Measurements from ENCODE around the gene ATXN1L. TPM values are rescaled to one million over a fixed set of nuclear protein-coding genes. Genes with fewer than 3 reads are reported as not detected.
A peak's percentile ranks its signal among the peaks of the same experiment; 100 is the strongest.
"Not testable (repeated sequence)": the region's sequence is repeated elsewhere in the genome, so short reads cannot be mapped to it uniquely, and the experiment has no call there.

ATXN1L gene
- total and polyA plus RNA-seq, 9 donors = 11.3 to 23.0 (median 18.2) TPM

DNA sequence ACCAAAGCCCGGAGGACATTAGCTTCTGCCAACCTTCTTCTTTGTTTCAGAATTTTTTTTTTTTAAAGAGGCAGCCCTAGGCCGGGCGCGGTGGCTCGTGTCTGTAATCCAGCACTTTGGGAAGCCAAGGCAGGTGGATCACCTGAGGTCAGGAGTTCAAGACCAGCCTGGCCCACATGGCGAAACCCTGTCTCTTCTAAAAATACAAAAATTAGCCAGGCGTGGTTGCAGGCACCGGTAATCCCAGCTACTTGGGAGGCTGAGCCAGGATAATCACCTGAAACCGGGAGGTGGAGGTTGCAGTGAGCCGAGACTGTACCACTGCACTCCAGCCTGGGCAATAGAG, 28.6 kb upstream of the ATXN1L start:
- DNase-seq; H3K4me1 ChIP-seq (ENCODE audit: control insufficient read depth, insufficient read depth, low read length); H3K9me3 ChIP-seq (replicated peaks; ENCODE audit: control insufficient read depth, low read depth, low read length); H3K27ac ChIP-seq (ENCODE audit: low read length); H3K27me3 ChIP-seq (ENCODE audit: control insufficient read depth, insufficient read depth, low read length); H3K4me3 ChIP-seq (ENCODE audit: low read length); H3K36me3 ChIP-seq (ENCODE audit: control insufficient read depth, insufficient read depth, low read length): not testable (repeated sequence)
- 78% methylated on average over 4 of the region's 10 CpGs for WGBS (ENCODE audit: insufficient coverage)

DNA sequence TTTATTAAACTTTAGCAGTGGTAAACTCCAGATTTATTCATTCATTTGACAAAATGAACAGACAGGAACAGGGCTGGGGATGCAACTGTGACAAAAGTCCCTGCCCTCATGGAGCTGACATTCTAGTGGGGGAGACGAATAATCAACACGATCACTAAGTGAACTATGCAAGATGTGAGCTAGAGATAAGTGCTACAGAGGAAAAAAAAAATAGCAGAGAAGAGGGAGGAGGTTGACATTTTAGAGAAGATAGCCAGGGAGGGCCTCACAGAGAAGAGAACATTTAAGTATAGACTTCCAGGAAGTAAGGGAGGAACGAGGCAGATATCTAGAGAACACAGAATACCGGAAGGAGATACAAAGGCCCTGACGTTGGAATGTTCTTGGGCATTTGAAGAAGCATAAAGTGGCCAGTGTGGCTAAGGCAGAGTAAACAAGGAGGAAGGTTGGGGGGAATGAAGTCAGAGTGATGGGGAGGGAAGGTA, 19.2 kb upstream of the ATXN1L start:
- H3K27me3 ChIP-seq (ENCODE audit: control insufficient read depth, insufficient read depth, low read length) = no peaks in the 10 kb centered on the region
- no peaks in the 10 kb centered on the region for H3K9me3 ChIP-seq (replicated peaks; ENCODE audit: control insufficient read depth, low read depth, low read length)
- 83% methylated on average over 5 of the region's 5 CpGs for WGBS (ENCODE audit: insufficient coverage)
- no peak overlapping the region for H3K27ac ChIP-seq (ENCODE audit: low read length)
- H3K36me3 ChIP-seq (ENCODE audit: control insufficient read depth, insufficient read depth, low read length) = no peaks in the 10 kb centered on the region
- no peak overlapping the region for H3K4me3 ChIP-seq (ENCODE audit: low read length)
- no peak for DNase-seq
- H3K4me1 ChIP-seq (ENCODE audit: control insufficient read depth, insufficient read depth, low read length) = no peaks in the 10 kb centered on the region

DNA sequence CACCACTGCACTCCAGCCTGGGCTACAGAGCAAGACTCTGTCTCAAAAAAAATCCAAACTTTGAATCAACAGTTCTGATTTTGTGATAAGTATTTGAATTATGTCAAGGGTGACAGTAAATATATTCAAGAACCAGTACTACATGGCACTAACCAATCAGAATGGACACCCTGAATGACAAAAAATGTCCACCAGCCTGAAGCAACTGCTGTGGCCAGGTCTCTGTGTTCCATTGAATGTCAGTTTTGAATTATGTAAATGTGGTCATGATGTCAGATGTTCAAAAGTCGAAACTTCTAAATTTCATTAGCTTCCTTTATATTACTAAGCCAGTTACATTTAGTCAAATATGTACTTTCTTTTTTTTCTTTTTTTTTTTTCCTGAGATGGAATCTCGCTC, 15.4 kb upstream of the ATXN1L start:
- no peak overlapping the region for H3K27ac ChIP-seq (ENCODE audit: low read length)
- DNase-seq = no peak
- no CpG with 5 or more reads among the region's 2 CpGs for WGBS (ENCODE audit: insufficient coverage)
- H3K4me3 ChIP-seq (ENCODE audit: low read length) = no peak overlapping the region
- no peaks in the 10 kb centered on the region for H3K9me3 ChIP-seq (replicated peaks; ENCODE audit: control insufficient read depth, low read depth, low read length)
- H3K36me3 ChIP-seq (ENCODE audit: control insufficient read depth, insufficient read depth, low read length) = no peaks in the 10 kb centered on the region
- no peaks in the 10 kb centered on the region for H3K4me1 ChIP-seq (ENCODE audit: control insufficient read depth, insufficient read depth, low read length)
- no peaks in the 10 kb centered on the region for H3K27me3 ChIP-seq (ENCODE audit: control insufficient read depth, insufficient read depth, low read length)

DNA sequence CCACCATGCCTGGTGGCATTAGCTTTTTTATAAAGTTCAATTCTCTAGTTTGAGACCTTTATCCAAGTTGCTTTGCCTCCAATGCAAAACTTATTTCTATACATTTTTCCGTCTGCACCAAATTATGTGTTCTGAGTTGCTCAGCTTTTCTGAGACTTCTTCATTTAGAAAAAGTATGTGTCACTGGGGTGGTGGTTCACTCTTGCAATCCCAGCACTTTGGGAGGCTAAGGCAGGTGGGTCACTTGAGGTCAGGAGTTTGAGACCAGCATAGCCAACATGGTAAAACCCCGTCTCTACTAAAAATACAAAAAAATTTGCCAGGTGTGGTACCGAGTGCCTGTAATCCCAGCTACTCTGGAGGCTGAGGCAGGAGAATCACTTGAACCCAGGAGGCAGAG, 14.1 kb upstream of the ATXN1L start:
- H3K27me3 ChIP-seq (ENCODE audit: control insufficient read depth, insufficient read depth, low read length); H3K4me1 ChIP-seq (ENCODE audit: control insufficient read depth, insufficient read depth, low read length); H3K36me3 ChIP-seq (ENCODE audit: control insufficient read depth, insufficient read depth, low read length); H3K27ac ChIP-seq (ENCODE audit: low read length); H3K9me3 ChIP-seq (replicated peaks; ENCODE audit: control insufficient read depth, low read depth, low read length); H3K4me3 ChIP-seq (ENCODE audit: low read length); DNase-seq: not testable (repeated sequence)
- no CpG with 5 or more reads among the region's 3 CpGs for WGBS (ENCODE audit: insufficient coverage)

DNA sequence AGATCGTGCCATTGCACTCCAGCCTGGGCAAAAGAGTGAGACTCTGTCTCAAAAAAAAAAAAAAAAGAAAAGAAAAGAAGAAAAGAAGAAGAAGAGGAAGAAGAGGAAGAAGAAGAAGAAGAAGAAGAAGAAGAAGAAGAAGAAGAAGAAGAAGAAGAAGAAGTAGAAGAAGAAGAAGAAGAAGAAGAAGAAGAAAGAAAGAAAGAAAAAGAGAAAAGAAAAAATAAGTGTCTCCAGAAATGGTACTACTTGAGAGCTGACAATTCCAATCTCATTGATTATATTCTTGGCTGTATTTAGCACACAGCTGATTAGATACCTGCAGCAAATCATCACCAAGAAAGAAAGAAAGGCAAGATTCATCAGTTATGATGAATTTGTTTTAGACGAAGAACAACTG, 13.7 kb upstream of the ATXN1L start:
- H3K36me3 ChIP-seq (ENCODE audit: control insufficient read depth, insufficient read depth, low read length); H3K9me3 ChIP-seq (replicated peaks; ENCODE audit: control insufficient read depth, low read depth, low read length); H3K4me1 ChIP-seq (ENCODE audit: control insufficient read depth, insufficient read depth, low read length); H3K27ac ChIP-seq (ENCODE audit: low read length); DNase-seq; H3K4me3 ChIP-seq (ENCODE audit: low read length); H3K27me3 ChIP-seq (ENCODE audit: control insufficient read depth, insufficient read depth, low read length): not testable (repeated sequence)
- WGBS (ENCODE audit: insufficient coverage) = no CpG with 5 or more reads among the region's 2 CpGs

DNA sequence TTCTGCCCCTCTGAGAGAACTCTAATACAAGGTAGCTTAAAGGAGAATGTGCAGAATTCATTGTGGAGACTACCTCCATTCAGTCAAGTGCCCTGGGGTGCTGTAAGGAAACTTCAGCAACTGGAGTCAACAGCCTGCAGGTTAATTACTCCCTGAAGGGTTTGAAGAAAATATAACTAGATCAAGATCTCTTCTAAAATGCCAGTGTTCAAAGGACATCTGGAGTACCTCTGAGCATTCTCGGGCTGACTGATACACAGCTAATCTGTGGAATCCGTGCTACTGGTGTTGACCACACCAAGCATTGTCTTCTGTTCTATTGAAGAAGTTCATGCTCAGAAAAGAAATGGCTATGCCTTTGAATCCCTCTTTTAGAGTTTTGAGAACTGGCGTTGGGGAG, 11.5 kb upstream of the ATXN1L start:
- H3K4me1 ChIP-seq (ENCODE audit: control insufficient read depth, insufficient read depth, low read length) = no peaks in the 10 kb centered on the region
- no peak overlapping the region for H3K27ac ChIP-seq (ENCODE audit: low read length)
- DNase-seq = no peak
- 70% methylated on average over 2 of the region's 3 CpGs for WGBS (ENCODE audit: insufficient coverage)
- no peaks in the 10 kb centered on the region for H3K27me3 ChIP-seq (ENCODE audit: control insufficient read depth, insufficient read depth, low read length)
- H3K36me3 ChIP-seq (ENCODE audit: control insufficient read depth, insufficient read depth, low read length) = no peaks in the 10 kb centered on the region
- no peaks in the 10 kb centered on the region for H3K9me3 ChIP-seq (replicated peaks; ENCODE audit: control insufficient read depth, low read depth, low read length)
- H3K4me3 ChIP-seq (ENCODE audit: low read length) = no peak overlapping the region

DNA sequence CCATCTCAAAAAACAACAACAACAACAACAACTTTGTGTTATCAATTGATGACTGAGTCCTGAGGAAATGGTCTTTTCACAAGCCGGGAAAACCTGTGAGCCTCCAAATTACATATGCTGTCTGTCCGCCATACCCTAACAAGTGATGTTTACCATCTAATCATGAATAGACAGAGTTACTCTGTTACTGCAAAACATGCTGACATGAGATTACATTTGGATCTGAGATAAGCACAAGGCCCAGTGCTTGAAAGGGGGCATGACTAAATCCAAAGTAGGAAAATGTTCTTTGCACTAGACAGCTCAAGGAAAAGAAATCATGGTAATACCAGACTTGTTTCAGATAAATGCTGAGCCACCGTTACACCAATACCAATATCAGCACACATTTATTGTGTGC, 8.6 kb upstream of the ATXN1L start:
- no peak for DNase-seq
- H3K27ac ChIP-seq (ENCODE audit: low read length) = no peak overlapping the region
- H3K4me3 ChIP-seq (ENCODE audit: low read length) = no peak overlapping the region
- H3K36me3 ChIP-seq (ENCODE audit: control insufficient read depth, insufficient read depth, low read length) = no peaks in the 10 kb centered on the region
- WGBS (ENCODE audit: insufficient coverage) = no CpG with 5 or more reads among the region's 3 CpGs
- H3K27me3 ChIP-seq (ENCODE audit: control insufficient read depth, insufficient read depth, low read length) = no peaks in the 10 kb centered on the region
- no peaks in the 10 kb centered on the region for H3K9me3 ChIP-seq (replicated peaks; ENCODE audit: control insufficient read depth, low read depth, low read length)
- no peaks in the 10 kb centered on the region for H3K4me1 ChIP-seq (ENCODE audit: control insufficient read depth, insufficient read depth, low read length)

DNA sequence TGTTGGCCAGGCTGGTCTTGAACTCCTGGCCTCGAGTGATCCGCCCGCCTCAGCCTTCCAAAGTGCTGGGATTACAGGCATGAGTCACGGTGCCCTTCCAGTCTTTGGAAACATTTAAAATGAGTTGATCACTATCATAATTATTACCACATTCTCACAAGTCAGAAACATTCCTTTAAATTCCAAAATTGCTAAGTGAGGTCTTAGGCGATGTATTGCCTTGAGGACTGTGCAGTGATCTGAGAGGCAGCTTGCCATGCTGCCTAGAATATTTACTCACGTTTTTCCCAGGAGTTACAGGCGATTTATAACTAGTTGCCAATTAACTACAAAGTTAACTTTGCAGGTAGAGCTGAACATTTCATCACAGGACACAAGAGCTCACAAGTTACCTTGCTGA, 5.7 kb upstream of the ATXN1L start:
- 91% methylated on average over 1 of the region's 7 CpGs for WGBS (ENCODE audit: insufficient coverage)
- H3K9me3 ChIP-seq (replicated peaks; ENCODE audit: control insufficient read depth, low read depth, low read length) = no peaks in the 10 kb centered on the region
- DNase-seq = no peak
- no peak overlapping the region for H3K27ac ChIP-seq (ENCODE audit: low read length)
- H3K4me1 ChIP-seq (ENCODE audit: control insufficient read depth, insufficient read depth, low read length) = peaks cover 2% of the 10 kb centered on the region
- no peak overlapping the region for H3K4me3 ChIP-seq (ENCODE audit: low read length)
- H3K27me3 ChIP-seq (ENCODE audit: control insufficient read depth, insufficient read depth, low read length) = no peaks in the 10 kb centered on the region
- H3K36me3 ChIP-seq (ENCODE audit: control insufficient read depth, insufficient read depth, low read length) = no peaks in the 10 kb centered on the region

DNA sequence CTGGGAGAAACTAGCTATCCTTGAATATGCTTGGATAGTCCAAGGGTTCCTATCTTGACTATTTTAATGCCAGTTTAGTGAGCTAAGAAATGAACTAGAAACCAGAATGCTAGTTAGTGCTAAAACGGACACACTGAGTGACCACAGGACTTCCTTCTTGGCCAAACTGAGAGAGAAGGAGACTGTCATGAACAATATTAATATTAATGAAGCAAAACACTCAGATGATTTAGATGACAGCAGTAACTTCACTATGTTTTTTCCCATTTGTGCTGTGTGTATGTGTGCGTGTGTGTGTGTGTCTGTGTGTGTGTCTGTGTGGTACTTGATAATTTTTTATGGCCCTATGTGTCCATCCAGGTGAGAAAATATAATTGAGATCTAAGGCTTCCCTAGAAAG, 2.2 kb upstream of the ATXN1L start:
- DNase-seq = no peak
- Histone ChIP-seq H3K27ac (ENCODE audit: low read length) (no peak overlapping the region), H3K4me3 (ENCODE audit: low read length) (no peak overlapping the region), H3K36me3 (ENCODE audit: control insufficient read depth, insufficient read depth, low read length) (peaks cover 9% of the 10 kb centered on the region), H3K27me3 (ENCODE audit: control insufficient read depth, insufficient read depth, low read length) (no peaks in the 10 kb centered on the region), H3K9me3 (replicated peaks; ENCODE audit: control insufficient read depth, low read depth, low read length) (no peaks in the 10 kb centered on the region), H3K4me1 (ENCODE audit: control insufficient read depth, insufficient read depth, low read length) (peaks cover 10% of the 10 kb centered on the region)
- no CpG with 5 or more reads among the region's 2 CpGs for WGBS (ENCODE audit: insufficient coverage)

DNA sequence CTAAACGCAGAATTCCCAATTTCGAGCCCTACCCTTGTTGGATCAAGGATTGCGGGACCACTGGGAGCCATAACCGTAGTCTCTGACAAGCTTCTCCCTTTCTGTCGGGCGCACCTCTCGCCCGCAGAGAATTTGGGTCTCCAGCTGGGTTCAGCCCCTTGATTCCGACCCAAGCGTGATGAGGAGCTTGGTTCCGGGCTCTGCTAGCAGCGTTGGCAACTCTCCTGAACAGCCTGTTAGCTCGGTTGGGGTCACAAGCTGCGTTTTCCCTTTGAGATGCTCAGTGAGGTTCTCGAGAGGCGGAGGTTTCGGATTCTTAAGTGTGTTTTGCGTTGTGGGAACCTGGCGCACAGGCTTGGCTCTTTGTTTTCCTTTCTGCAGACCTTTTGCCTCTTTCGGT, 655 bp downstream of the ATXN1L start:
- H3K4me3 ChIP-seq (ENCODE audit: low read length) = peak overlapping the region; percentile 91
- peaks cover 10% of the 10 kb centered on the region for H3K4me1 ChIP-seq (ENCODE audit: control insufficient read depth, insufficient read depth, low read length)
- DNase-seq = peak; percentile 27
- H3K9me3 ChIP-seq (replicated peaks; ENCODE audit: control insufficient read depth, low read depth, low read length) = no peaks in the 10 kb centered on the region
- peak overlapping the region; percentile 78 for H3K27ac ChIP-seq (ENCODE audit: low read length)
- under 1% methylated on average over 17 of the region's 20 CpGs for WGBS (ENCODE audit: insufficient coverage)
- no peaks in the 10 kb centered on the region for H3K27me3 ChIP-seq (ENCODE audit: control insufficient read depth, insufficient read depth, low read length)
- H3K36me3 ChIP-seq (ENCODE audit: control insufficient read depth, insufficient read depth, low read length) = peaks cover 35% of the 10 kb centered on the region

DNA sequence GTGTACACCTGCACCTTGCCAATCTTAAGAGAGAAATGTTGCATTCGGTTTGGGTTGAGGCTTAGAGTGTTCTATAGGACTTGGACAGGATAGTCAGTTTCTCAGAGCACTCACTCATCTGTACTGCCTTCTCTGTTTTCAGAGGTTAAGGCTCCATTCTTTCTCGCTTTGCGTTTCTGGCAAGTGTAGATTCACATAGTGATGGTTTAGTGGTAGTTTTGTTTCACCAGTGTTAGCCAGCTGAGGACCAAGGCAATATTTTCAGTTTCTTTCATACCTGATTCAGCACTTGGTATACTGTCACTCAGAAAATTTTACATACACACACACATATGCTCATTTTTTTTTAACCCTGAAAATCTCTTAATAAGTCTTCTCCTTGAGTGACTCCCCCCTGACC, 1.3 kb downstream of the ATXN1L start:
- H3K27me3 ChIP-seq (ENCODE audit: control insufficient read depth, insufficient read depth, low read length) = no peaks in the 10 kb centered on the region
- H3K36me3 ChIP-seq (ENCODE audit: control insufficient read depth, insufficient read depth, low read length) = peaks cover 42% of the 10 kb centered on the region
- H3K4me3 ChIP-seq (ENCODE audit: low read length) = peak overlapping the region; percentile 91
- DNase-seq = no peak
- no peaks in the 10 kb centered on the region for H3K9me3 ChIP-seq (replicated peaks; ENCODE audit: control insufficient read depth, low read depth, low read length)
- no CpG with 5 or more reads among the region's 3 CpGs for WGBS (ENCODE audit: insufficient coverage)
- H3K4me1 ChIP-seq (ENCODE audit: control insufficient read depth, insufficient read depth, low read length) = peaks cover 10% of the 10 kb centered on the region
- no peak overlapping the region for H3K27ac ChIP-seq (ENCODE audit: low read length)
